Natural killer cell treated with Interleukin-12 subunit alpha and Interleukin-12 subunit beta and Interleukin-15 and Interleukin-18, amount 100 ng/mL, for 72 hours (primary cell): Measurements from ENCODE around the gene DNPEP. TPM values are rescaled to one million over a fixed set of nuclear protein-coding genes. Genes with fewer than 3 reads are reported as not detected.

Experiments used
- total RNA-seq, 2 donors: library from RNA; stranded (reverse); gene quantifications; one replicate each; pipeline ENCODE4 v1.2.3, GENCODE V29; 2022

DNPEP gene
- total RNA-seq, 2 donors from 2014 or later = 85.3 to 116 TPM

Other genes with a start within 250 kb of the DNPEP start
- 10 to 100 TPM; 17.9 to 18.8 TPM for gene NHEJ1, start 227.1 kb downstream of the DNPEP start, total RNA-seq
- 1 to 10 TPM; 2.4 to 3.3 TPM for gene SLC23A3, start 217.9 kb downstream of the DNPEP start, total RNA-seq
- 10 to 100 TPM; 60.8 to 68.5 TPM for gene CNPPD1, start 211.0 kb downstream of the DNPEP start, total RNA-seq
- 10 to 100 TPM; 69.3 to 79.8 TPM for gene RETREG2, start 209.6 kb downstream of the DNPEP start, total RNA-seq
- 10 to 100 TPM; 40.4 to 51.8 TPM for gene ZFAND2B, start 181.1 kb downstream of the DNPEP start, total RNA-seq
- 10 to 100 TPM; 16.7 to 18.1 TPM for gene ABCB6, start 169.0 kb downstream of the DNPEP start, total RNA-seq
- gene ATG9A, start 158.3 kb downstream of the DNPEP start, total RNA-seq = 10 to 100 TPM; 43.0 to 52.7 TPM
- 10 to 100 TPM; 82.5 to 87.6 TPM for gene ANKZF1, start 158.1 kb downstream of the DNPEP start, total RNA-seq
- gene GLB1L, start 142.5 kb downstream of the DNPEP start, total RNA-seq = 1 to 10 TPM; 3.5 to 3.6 TPM
- gene STK16, start 142.4 kb downstream of the DNPEP start, total RNA-seq = 10 to 100 TPM; 26.8 to 27.8 TPM
- gene TUBA4B, start 134.7 kb downstream of the DNPEP start, total RNA-seq = not detected
- gene TUBA4A, start 134.0 kb downstream of the DNPEP start, total RNA-seq = 100 to 1,000 TPM; 159 to 161 TPM
- gene DNAJB2, start 108.5 kb downstream of the DNPEP start, total RNA-seq = 10 to 100 TPM; 43.4 to 47.9 TPM
- not detected for gene PTPRN, start 78.5 kb downstream of the DNPEP start, total RNA-seq
- gene RESP18, start 55.2 kb downstream of the DNPEP start, total RNA-seq = not detected
- not detected for gene DES, start 30.5 kb upstream of the DNPEP start, total RNA-seq
- under 1 TPM in 1 of 2 donors, not detected in 1; 0.86 TPM for gene SPEG, start 46.9 kb upstream of the DNPEP start, total RNA-seq
- gene GMPPA, start 111.0 kb upstream of the DNPEP start, total RNA-seq = 10 to 100 TPM; 55.5 to 67.1 TPM
- under 1 TPM in 1 of 2 donors, not detected in 1; 0.12 TPM for gene ASIC4, start 126.6 kb upstream of the DNPEP start, total RNA-seq
- gene CHPF, start 155.9 kb upstream of the DNPEP start, total RNA-seq = 10 to 100 TPM; 52.4 to 57.5 TPM
- 1 to 10 TPM; 3.6 to 7.6 TPM for gene TMEM198, start 156.1 kb upstream of the DNPEP start, total RNA-seq
- gene OBSL1, start 183.6 kb upstream of the DNPEP start, total RNA-seq = 1 to 10 TPM in 1 of 2 donors, not detected in 1; 2.9 TPM
- gene INHA, start 184.4 kb upstream of the DNPEP start, total RNA-seq = not detected
- 10 to 100 TPM; 27.7 to 50.7 TPM for gene STK11IP, start 209.9 kb upstream of the DNPEP start, total RNA-seq
- gene SLC4A3, start 239.7 kb upstream of the DNPEP start, total RNA-seq = not detected